Measurements from ENCODE around the gene OSMR. TPM values are rescaled to one million over a fixed set of nuclear protein-coding genes. Genes with fewer than 3 reads are reported as not detected.

Gene OSMR
- total RNA-seq, 2 donors from 2014 or later, result 79.2 to 190 TPM

DNA sequence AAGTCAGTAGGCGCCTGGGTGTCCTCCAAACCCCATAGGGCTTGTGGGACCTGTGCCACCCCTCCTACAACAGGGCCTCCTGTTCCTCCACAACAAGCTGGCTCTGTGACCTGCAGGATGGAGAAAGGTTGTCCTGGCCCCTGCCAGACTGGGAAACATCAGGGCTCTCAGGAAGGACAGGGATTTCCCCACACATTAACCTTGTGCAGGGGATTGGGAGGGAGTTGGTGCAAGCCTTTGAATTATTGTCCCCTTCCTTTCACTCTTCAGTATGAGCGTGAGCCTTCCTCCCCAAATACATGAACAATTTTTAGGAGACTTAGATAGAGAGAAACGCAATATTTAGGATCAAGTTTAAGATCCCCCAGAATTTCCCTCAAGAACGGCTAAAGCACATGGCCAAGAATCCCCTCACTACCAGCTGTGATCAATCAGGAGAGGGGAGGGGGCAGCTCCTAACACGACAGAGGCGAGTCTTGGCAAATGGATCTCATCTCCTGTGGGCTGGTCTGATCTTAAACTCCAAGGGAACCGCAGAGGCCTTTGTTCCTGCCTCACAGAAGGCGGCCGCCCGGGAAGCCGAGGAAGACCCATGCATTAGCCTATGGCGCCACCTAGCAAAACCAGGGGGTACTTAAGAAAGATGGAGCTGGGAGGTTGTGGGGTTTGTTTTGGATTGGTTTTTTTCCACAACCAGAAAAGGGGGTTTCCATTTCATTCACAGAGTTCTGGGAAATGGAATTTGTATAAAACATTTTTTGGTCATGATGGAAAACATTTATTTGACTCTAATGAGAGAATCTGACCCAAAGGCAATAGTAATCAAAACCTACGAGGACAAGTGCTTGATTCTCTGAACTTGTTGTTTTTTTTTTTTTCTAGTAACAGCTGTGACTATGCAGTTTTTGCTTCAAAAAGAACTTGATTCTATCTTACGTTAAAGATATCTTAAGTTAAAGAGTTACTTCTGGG is 36.1 kb upstream of the OSMR start:
- Histone ChIP-seq H3K4me3 (no peak overlapping the region), H3K4me1 (ENCODE audit: control insufficient read depth in 1 of 2, low read depth in 2 of 2) (peaks cover 0 to 12% of the 10 kb centered on the region in 2 donors), H3K9me3 (no peaks in the 10 kb centered on the region), H3K36me3 (no peaks in the 10 kb centered on the region), H3K27ac (no peak overlapping the region), H3K27me3 (replicated peaks; ENCODE audit: insufficient read depth) (no peaks in the 10 kb centered on the region)
- ATAC-seq (ENCODE audit: insufficient number of reproducible peaks, low FRiP score, low read depth) (peak; percentile 84), DNase-seq (ENCODE audit: low spot score) (peak; percentile 50)
- TF ChIP-seq, protein P1, sequence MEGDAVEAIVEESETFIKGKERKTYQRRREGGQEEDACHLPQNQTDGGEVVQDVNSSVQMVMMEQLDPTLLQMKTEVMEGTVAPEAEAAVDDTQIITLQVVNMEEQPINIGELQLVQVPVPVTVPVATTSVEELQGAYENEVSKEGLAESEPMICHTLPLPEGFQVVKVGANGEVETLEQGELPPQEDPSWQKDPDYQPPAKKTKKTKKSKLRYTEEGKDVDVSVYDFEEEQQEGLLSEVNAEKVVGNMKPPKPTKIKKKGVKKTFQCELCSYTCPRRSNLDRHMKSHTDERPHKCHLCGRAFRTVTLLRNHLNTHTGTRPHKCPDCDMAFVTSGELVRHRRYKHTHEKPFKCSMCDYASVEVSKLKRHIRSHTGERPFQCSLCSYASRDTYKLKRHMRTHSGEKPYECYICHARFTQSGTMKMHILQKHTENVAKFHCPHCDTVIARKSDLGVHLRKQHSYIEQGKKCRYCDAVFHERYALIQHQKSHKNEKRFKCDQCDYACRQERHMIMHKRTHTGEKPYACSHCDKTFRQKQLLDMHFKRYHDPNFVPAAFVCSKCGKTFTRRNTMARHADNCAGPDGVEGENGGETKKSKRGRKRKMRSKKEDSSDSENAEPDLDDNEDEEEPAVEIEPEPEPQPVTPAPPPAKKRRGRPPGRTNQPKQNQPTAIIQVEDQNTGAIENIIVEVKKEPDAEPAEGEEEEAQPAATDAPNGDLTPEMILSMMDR (IDR thresholded peaks at IDR 0.05), result peak; percentile 87

DNA sequence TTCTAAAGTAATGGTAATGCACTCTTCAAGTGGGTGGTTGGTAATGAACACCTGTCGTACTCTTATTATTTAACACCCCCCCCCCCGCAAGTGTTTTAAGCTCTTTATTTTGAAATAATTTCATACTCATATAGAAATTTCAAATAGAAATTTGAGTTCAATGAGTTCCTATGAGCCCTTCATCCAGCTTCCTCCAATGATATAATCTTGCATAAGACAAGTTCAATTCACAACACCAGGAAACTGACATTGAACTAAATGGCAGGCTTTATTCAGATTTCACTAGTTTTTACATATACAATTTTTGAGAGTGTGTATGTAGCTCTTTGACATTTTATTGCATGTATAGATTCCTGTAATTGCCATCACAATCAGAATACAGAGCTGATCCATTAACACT is 30.9 kb upstream of the OSMR start:
- DNase-seq (ENCODE audit: low spot score), result no peak
- TF ChIP-seq, protein P1 (IDR thresholded peaks at IDR 0.05), result no peak
- Histone ChIP-seq H3K27me3 (replicated peaks; ENCODE audit: insufficient read depth) (no peaks in the 10 kb centered on the region), H3K9me3 (no peaks in the 10 kb centered on the region), H3K4me3 (no peak overlapping the region), H3K4me1 (ENCODE audit: control insufficient read depth in 1 of 2, low read depth in 2 of 2) (no peaks in the 10 kb centered on the region), H3K27ac (no peak overlapping the region), H3K36me3 (no peaks in the 10 kb centered on the region)
- ATAC-seq (ENCODE audit: insufficient number of reproducible peaks, low FRiP score, low read depth), result no peak

DNA sequence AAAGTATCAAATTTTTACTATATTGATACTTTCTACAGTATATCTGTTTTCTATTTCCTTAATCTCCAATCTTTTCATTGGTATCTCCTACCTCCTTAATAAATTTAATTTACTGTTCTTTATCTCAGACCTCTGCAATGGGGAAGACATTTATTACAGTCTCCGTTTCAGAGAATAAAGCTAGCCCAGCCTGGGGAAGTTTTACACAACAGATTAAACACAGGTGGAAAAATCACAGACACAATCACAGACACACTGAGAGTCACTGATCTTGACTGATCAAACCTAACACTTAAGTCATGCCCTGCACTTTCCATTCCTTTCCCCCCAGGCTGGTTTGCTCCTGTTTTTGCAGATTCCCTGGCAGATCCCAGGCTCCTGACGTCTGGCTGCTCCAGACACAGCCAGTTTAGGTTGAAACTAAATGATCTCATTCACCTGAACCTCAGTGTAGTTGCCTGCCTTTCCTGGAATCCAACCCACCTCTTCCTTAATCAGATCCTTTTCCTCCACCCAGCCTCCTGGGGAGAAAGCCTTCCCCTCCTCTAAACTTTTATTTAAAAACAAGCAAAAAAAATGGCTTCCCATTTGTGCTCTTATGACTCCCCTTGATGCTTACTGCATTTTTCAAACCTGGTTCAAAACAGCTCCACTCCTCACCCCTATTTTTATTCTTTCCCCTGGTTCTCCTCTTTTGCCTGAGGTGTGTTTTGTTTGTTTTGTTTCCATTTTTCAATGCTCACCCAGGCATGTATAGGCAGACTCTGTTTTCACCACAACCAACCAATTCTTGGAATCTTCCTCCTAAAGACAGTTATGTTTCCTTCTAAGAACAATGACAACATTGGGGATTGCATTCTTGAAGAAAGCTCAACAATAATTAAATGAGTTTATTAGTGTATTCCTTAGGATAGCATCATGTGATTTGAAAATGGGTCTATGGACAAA is 29.5 kb upstream of the OSMR start:
- H3K4me3 ChIP-seq, result no peak overlapping the region
- no peaks in the 10 kb centered on the region for H3K27me3 ChIP-seq (replicated peaks; ENCODE audit: insufficient read depth)
- no peaks in the 10 kb centered on the region for H3K36me3 ChIP-seq
- DNase-seq (ENCODE audit: low spot score) (no peak), ATAC-seq (ENCODE audit: insufficient number of reproducible peaks, low FRiP score, low read depth) (no peak)
- no peaks in the 10 kb centered on the region for H3K4me1 ChIP-seq (ENCODE audit: control insufficient read depth in 1 of 2, low read depth in 2 of 2)
- H3K27ac ChIP-seq, result no peak overlapping the region
- TF ChIP-seq, protein P1 (IDR thresholded peaks at IDR 0.05), result no peak
- no peaks in the 10 kb centered on the region for H3K9me3 ChIP-seq

DNA sequence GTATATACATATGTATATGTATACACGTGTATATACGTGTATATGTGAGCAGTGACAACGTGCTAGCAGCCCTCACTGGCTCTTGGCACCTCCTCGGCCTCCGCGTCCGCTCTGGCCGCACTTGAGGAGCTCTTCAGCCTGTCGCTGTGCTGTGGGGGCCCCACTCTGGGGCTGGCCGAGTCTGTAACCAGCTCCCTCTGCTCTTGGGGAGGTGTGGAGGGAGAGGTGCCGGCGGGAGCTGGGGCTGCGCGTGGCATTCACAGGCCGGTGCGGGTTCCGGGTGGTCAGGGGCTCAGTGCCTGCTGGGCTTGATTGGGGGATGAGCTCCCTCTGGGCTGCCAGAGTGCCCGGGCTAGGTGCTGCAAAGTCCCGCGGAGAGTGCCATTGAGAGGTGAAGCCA is 24.1 kb upstream of the OSMR start:
- TF ChIP-seq, protein P1 (IDR thresholded peaks at IDR 0.05), result no peak

DNA sequence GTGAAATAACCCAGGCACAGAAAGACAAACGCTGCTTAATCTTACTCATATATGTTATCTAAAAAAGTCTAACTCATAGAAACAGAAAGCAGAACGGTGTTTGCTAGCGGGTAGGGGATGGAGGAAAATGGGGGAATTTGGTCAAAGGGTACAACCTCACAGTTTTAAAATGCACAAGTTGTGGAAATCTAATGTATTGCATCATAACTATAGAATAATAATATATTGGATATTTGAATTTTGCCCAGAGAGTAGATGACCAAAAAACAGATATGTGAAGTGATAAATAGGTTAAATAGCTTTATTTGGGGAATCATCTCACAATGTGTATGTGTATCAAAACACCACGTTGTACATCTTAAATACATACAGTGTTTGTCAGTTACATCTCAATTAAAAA is 22.3 kb upstream of the OSMR start:
- no peak for ATAC-seq (ENCODE audit: insufficient number of reproducible peaks, low FRiP score, low read depth)
- H3K27me3 ChIP-seq (replicated peaks; ENCODE audit: insufficient read depth), result no peaks in the 10 kb centered on the region
- no peak overlapping the region for H3K4me3 ChIP-seq

More for the DNA sequence above, 24.1 kb upstream of the OSMR start:
- ATAC-seq (ENCODE audit: insufficient number of reproducible peaks, low FRiP score, low read depth) (no peak), DNase-seq (ENCODE audit: low spot score) (no peak)
- peaks cover 0 to 7% of the 10 kb centered on the region in 2 donors for H3K4me1 ChIP-seq (ENCODE audit: control insufficient read depth in 1 of 2, low read depth in 2 of 2)
- no peak overlapping the region for H3K27ac ChIP-seq
- no peaks in the 10 kb centered on the region for H3K27me3 ChIP-seq (replicated peaks; ENCODE audit: insufficient read depth)
- H3K9me3 ChIP-seq, result no peaks in the 10 kb centered on the region
- H3K36me3 ChIP-seq, result peaks cover 11% of the 10 kb centered on the region
- H3K4me3 ChIP-seq, result no peak overlapping the region

More for the DNA sequence above, 22.3 kb upstream of the OSMR start:
- TF ChIP-seq, protein P1 (IDR thresholded peaks at IDR 0.05), result no peak
- no peak overlapping the region for H3K27ac ChIP-seq
- DNase-seq (ENCODE audit: low spot score), result no peak
- H3K36me3 ChIP-seq, result peaks cover 11% of the 10 kb centered on the region
- no peaks in the 10 kb centered on the region for H3K9me3 ChIP-seq
- peaks cover 0 to 7% of the 10 kb centered on the region in 2 donors for H3K4me1 ChIP-seq (ENCODE audit: control insufficient read depth in 1 of 2, low read depth in 2 of 2)
